ENCODE data around the gene PSMB9.
"Not testable (repeated sequence)": the region's sequence is repeated elsewhere in the genome, so short reads cannot be mapped to it uniquely, and the experiment has no call there.

Gene PSMB9

DNA sequence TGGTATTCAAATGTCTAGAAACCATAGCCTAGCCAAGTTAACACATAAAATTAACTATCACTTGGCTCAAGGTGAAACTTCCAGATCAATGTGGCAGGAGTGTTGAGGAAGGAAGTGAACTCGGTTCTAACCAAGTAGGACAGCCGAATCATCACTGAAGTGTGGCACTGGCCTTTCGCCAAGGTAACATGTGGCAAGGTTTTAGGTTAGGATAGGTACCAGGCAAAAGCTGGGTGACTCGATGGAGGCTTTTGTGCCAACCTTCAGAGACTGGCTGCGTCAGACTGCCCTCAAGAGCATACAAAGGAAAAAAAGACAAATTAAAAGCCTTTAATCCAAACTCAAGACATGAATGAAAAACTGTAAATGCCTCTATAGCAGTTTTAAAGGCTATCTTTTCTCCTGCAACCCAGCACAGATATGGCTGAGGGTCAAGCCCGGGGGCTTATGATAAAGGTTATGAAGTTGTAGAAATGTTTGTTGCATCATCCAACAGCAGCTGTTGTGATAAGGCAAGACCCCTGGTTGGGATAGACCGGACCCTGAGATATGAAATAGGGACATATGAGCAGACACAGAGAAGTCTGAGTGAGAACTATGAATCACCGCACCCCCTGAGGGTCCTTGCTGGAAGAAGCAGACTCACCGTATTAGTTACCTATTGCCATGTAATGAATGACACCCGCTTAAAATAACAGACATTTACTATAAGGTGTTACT is 11.9 kb downstream of the PSMB9 start:
- DNase-seq: no peak

- no peak for DNase-seq
Observed at GRCh38 chr6:32867022-32867477, 13.1 kb downstream of the PSMB9 start.

GRCh38 chr6:32867554-32868256 is 13.7 kb downstream of the PSMB9 start:
- DNase-seq: no peak

- peak; percentile 91 to 92 for DNase-seq
Observed at GRCh38 chr6:32868257-32868788, 14.3 kb downstream of the PSMB9 start.

DNA sequence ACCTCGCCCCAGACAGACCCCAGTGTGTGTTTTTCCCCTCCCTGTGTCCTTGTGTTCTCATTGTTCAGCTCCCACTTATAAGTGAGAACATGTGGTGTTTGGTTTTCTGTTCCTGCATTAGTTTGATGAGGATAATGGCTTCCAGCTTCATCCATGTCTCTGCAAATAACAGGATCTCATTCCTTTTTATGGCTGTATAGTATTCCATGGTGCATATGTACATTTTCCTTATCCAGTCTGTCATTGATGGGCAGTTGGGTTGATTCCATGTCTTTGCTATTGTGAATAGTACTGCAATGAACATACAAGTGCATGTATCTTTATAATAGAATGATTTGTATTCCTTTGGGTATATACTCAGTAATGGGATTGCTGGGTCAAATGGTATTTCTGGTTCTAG is 20.0 kb downstream of the PSMB9 start:
- DNase-seq: not testable (repeated sequence)

DNA sequence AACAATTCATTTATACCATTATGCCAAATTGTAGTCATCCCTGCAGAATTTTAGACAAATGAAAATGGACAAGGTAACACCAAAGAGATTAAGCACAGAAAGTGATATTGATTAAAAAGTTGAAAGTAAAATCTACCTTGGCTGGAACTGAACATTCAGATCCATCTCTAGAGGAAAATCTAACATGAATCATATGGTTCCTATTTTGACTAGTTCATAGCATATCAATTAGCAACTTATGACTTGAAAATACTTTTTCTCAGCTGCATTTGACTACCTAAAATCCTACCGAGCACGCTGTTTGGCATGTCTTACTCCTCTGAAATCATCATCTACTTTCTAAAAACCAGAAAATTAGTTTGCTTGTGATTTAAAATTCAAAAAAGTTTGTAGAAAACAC is 22.6 kb downstream of the PSMB9 start:
- DNase-seq: no peak

DNA sequence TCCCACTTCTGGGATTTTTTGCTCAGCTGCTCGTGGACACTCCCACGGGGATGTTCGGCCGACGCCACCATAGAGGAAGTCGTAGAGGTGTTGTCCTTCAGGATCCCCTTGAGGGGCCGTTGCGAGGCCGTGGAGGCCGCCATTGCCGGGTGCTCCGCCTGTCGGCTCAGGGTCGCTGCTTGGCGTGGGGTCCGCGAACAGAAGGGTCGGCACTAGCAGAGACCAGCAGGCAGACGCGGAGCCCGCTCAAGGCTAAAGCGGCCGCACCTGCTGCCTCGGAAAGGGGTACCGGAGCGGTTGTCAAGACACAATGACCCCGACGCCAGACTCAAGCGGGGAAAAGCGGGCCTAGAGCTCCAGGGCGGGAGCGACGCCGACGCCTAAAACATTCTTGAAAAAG is 25.7 kb downstream of the PSMB9 start:
- no peak for DNase-seq

DNA sequence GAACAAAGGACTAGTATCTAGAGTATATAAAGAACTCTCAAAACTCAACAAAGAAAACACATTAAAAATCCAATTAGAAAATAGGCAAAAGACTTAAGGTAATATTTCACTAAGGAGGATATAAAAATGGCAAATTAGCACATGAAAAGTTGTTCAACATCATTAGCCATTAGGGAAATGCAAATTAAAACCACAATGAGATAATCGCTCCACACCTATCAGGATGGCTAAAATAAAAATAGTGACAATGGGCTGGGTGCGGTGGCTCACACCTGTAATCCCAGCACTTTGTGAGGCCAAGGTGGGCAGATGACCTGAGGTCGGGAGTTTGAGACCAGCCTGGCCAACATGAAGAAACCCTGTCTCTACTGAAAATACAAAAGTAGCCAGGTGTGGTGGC is 27.0 kb downstream of the PSMB9 start:
- DNase-seq: not testable (repeated sequence)

GRCh38 chr6:32882879-32883250 is 28.9 kb downstream of the PSMB9 start:
- no peak for DNase-seq

DNA sequence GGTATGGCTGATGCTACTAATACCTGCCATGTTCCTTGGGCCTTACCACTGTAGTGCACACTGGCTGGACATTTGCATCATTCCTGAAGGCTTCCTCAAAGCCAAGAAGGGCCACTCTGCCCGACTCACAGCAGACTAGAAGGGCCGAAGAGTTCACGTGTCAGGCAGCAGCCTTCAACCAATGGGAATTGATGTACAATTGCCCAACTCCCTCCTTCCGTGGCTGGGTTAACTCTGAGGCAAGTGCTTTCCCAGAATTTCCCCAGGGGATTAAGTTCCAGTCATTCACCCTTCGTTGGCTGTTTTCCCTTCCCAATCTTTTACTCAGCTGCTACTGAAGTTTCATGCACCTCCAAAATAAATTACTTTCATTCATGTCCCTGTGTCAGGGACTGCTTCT is 29.8 kb downstream of the PSMB9 start:
- DNase-seq: no peak

DNA sequence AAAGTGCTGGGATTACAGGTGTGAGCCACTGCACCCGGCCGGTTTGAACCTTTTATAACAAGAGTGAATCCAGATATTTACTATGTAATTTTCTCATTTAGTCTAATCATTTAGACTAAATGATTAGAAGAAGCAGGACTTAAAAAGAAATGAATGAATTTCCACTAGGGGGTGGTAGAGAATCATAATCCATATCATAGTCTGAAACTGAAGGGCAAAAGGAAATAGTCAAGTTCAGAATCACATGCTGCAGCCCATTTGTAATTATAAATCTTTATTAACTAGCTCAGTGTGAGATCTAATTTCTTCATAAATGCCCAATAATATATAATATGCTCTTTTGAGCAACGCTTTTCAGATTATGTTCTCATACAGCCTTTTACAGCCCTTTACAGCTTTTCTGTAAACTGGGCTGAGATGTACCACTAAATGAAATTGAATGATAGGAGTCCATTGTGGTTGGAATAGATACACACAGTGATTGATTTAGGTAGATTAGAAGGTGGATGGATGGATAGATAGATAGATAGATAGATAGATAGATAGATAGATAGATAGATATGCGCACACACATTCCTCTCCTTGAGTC is 31.8 kb downstream of the PSMB9 start:
- DNase-seq: no peak

DNA sequence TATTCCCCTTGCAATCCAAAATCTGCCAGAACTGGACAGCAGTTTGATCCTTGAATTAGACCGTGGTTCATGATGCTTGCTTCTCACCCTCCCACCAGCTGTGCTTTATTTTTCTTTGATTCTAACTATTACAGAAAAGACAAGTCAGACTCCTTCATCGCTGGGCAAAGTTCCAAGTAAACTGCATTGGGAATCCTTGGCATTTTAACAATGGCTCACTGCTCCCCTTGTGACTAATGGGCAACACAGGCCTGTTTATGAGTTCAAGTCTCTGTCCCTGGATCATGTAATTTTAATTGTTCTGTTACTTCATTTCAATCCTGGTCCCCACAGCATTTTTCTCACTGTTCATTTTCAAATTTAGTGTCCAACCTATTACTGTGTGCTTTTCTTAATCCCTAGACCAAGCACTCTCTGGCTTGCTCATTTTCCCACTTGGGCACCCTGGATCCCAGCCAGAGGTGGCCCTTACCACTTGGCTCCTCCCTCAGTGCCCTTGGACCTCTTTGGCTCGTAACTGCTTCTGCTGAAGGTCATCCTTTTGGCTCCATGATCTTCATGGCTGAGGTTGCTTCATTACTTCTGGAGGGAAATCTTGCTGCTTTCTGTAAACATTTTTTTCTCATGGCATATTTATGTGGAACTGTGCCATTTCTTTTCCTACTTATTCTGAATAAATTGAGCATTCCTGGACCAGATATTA is 32.8 kb downstream of the PSMB9 start:
- no peak for DNase-seq

DNA sequence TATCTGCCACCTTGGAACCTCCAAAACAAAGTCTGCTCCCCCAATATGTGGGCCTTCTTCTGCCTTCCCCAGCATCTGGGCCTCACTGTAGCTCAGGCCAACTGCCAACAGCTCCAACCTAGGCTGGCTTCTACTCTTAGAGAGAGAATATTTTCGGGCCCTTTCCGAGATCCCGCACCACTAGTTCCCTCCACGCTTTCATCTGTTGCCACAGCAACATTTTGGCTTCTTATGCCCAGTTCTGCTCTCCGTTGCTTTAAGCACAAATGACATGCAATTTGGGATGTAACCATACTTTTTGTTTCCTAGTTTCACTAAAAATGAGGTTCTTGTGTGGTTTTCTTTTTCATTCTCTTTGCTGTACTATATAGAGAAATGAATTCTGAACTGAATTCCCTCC is 33.6 kb downstream of the PSMB9 start:
- DNase-seq: no peak

- no peak for DNase-seq
Observed at GRCh38 chr6:32888576-32888975, 34.6 kb downstream of the PSMB9 start.

DNA sequence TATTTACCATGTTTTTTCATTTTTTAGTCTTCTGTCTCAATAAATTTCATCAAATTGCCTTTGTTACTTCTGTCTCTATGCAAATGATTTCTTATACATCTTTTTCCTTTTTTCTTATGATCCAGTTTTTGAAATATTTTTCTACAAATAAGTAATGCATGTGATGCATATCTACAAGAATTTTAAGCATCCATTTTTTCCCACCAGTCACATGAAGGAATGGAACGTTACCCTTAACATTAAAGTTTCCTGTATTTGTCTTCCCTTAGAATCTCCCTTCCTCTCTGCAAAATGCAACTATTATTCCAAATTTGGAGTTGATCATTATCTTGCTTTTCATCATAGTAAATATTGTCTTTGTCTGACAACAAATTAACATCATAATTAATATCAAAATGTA is 35.5 kb downstream of the PSMB9 start:
- no peak for DNase-seq

GRCh38 chr6:32890831-32891230 is 36.8 kb downstream of the PSMB9 start:
- no peak for DNase-seq

- DNase-seq: peak; percentile 98
Observed at GRCh38 chr6:32894085-32895005, 40.4 kb downstream of the PSMB9 start.

- DNase-seq: no peak
Observed at GRCh38 chr6:32895006-32895345, 41.0 kb downstream of the PSMB9 start.

DNA sequence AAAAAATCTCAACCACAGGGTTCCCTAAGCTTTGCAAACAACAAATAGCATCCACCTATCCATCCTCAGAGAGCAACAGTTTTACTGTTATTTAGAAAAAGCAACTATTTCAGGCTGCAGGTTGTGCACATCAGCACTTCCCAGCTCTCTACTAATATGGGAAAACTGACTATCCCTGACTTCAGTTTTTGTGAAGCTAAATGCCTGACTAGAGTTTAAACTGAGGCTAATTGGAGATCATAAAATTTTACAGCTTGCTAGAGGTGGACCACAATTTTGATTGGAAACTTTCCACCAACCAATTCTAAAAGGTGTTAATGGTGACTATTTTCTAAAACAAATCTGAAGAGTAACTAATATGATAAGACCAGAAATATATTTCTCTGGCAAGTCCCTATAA is 50.0 kb downstream of the PSMB9 start:
- no peak for DNase-seq

- no peak for DNase-seq
Observed at GRCh38 chr6:32905078-32905477, 51.1 kb downstream of the PSMB9 start.

- DNase-seq: no peak
Observed at GRCh38 chr6:32906539-32906938, 52.5 kb downstream of the PSMB9 start.

DNA sequence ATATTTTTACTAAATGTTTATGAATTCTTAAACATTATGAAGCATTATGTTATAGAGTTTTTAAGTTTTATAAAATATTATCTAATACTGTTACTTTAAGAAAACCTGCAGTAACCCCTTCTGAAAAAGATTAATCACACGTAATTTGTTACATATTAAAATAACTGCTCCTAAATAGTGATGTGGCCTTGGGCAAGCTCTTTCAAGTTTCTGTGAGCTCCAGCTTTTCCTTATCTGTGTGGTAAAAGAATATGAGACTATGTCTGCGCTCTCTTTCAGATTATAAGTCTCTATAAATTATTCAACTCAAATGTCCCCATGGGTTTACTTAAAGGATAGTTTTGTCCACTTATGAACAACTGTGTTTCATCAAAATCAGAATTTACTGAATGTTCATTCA is 54.9 kb downstream of the PSMB9 start:
- DNase-seq: no peak

Data from stimulated activated CD4-positive, alpha-beta T cell treated with anti-CD3 and anti-CD28 coated beads, Interleukin-2, amount 100 ng/mL, for 48 hours (primary cell).